GM21515 (cell line): Measurements from ENCODE around the gene RGPD6.
"Not testable (repeated sequence)": the region's sequence is repeated elsewhere in the genome, so short reads cannot be mapped to it uniquely, and the experiment has no call there.

Source experiments
- ATAC-seq: cut with Tn5 transposase; IDR thresholded peaks from one replicate; pipeline ENCODE4 v1.9.1; 2021; ENCODE audit not compliant: unreplicated experiment

Gene RGPD6

GRCh38 chr2:110576763-110577416 lies at the start of gene RGPD6:
Gene RGPD6, minus strand, starts transcription at chr2:110577222. Its CDS starts 198 bp downstream, at chr2:110577024.
- peak; percentile 99 for ATAC-seq

- ATAC-seq = not testable (repeated sequence)
Observed at GRCh38 chr2:110619326-110619939, 42.4 kb upstream of the RGPD6 start.

- ATAC-seq = not testable (repeated sequence)
Observed at GRCh38 chr2:110613927-110614326, 36.9 kb upstream of the RGPD6 start.

GRCh38 chr2:110610613-110611250 lies 33.7 kb upstream of the RGPD6 start:
- not testable (repeated sequence) for ATAC-seq

- ATAC-seq = not testable (repeated sequence)
Observed at GRCh38 chr2:110609843-110610612, 33.0 kb upstream of the RGPD6 start.

- not testable (repeated sequence) for ATAC-seq
Observed at GRCh38 chr2:110608788-110609502, 31.9 kb upstream of the RGPD6 start.

- not testable (repeated sequence) for ATAC-seq
Observed at GRCh38 chr2:110605057-110605456, 28.0 kb upstream of the RGPD6 start.

GRCh38 chr2:110603917-110604591 lies 27.0 kb upstream of the RGPD6 start:
- ATAC-seq = not testable (repeated sequence)

- not testable (repeated sequence) for ATAC-seq
Observed at GRCh38 chr2:110602139-110602538, 25.1 kb upstream of the RGPD6 start.

GRCh38 chr2:110591973-110592372 lies 15.0 kb upstream of the RGPD6 start:
- not testable (repeated sequence) for ATAC-seq

- ATAC-seq = not testable (repeated sequence)
Observed at GRCh38 chr2:110589677-110590330, 12.8 kb upstream of the RGPD6 start.

GRCh38 chr2:110588520-110588919 lies 11.5 kb upstream of the RGPD6 start:
- ATAC-seq = not testable (repeated sequence)

- not testable (repeated sequence) for ATAC-seq
Observed at GRCh38 chr2:110579216-110579965, 2.4 kb upstream of the RGPD6 start.

- peak; percentile 42 for ATAC-seq
Observed at GRCh38 chr2:110578429-110578828, 1.4 kb upstream of the RGPD6 start.

GRCh38 chr2:110499755-110500377 lies 77.2 kb downstream of the RGPD6 start:
- ATAC-seq = peak; percentile 93

GRCh38 chr2:110496027-110496426 lies 81.0 kb downstream of the RGPD6 start:
- ATAC-seq = not testable (repeated sequence)

- not testable (repeated sequence) for ATAC-seq
Observed at GRCh38 chr2:110494488-110494887, 82.5 kb downstream of the RGPD6 start.

GRCh38 chr2:110488991-110489390 lies 88.0 kb downstream of the RGPD6 start:
- ATAC-seq = not testable (repeated sequence)
